Hindlimb muscle (tissue), 1 donor: ENCODE results near the gene LHFPL4. TPM values are rescaled to one million over a fixed set of nuclear protein-coding genes. Genes with fewer than 3 reads are reported as not detected.
A peak's percentile ranks its signal among the peaks of the same experiment; 100 is the strongest.
"Not testable (repeated sequence)": the region's sequence is repeated elsewhere in the genome, so short reads cannot be mapped to it uniquely, and the experiment has no call there.

Experiments
- DNase-seq: peaks from one replicate; pipeline ENCODE4 v3.0.0-alpha.2; 2013
- polyA plus RNA-seq: library from polyadenylated mRNA; unstranded; fragments of 120-200 nt; gene quantifications from one replicate; pipeline ENCODE4 v1.2.1, GENCODE V29; 2013; ENCODE audit not compliant: insufficient read length

LHFPL4 gene
- polyA plus RNA-seq, 1 donor: 0.04 TPM

- DNase-seq: no peak
Measured at GRCh38 chr3:9536212-9536611, 17.4 kb downstream of the LHFPL4 start.

DNA sequence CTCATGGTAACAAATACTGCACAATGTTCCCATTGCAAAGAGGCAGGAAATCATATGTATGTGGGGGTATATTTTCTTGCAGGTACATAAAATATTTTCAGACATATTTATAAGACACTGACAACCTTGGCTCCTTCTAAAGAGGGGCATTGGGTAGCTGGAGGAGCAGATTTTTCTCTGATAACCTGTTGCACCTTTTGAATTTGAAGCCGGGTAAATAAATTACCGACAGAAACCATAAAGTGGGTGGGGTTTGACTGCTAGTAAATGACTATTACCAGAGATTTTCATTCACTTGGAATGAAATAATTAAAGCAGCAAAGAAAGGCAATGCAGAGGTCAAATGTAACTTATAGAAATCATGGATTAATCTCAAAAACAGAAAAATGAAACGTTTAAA is 19.2 kb downstream of the LHFPL4 start:
- no peak for DNase-seq

- DNase-seq: no peak
Measured at GRCh38 chr3:9525078-9525477, 28.5 kb downstream of the LHFPL4 start.

GRCh38 chr3:9514956-9515355 is 38.7 kb downstream of the LHFPL4 start:
- DNase-seq: no peak

DNA sequence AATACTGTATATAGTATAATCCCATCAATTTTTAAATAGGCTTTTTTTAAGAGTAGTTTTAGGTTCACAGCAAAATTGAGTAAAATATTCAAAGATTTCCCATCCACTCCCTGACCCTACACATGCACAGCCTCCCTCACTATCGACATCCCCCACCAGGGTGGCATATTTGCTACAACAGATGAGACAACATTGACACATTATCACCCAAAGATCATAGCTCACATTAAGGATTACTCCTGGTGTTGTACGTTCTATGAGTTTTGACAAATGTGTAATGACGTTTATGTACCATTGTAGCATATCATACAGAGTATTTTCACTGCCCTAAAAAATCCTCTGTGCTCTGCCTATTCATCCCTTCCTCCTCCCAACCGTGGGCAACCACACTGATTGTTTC is 39.3 kb downstream of the LHFPL4 start:
- no peak for DNase-seq

GRCh38 chr3:9512456-9513045 is 41.1 kb downstream of the LHFPL4 start:
- no peak for DNase-seq

DNA sequence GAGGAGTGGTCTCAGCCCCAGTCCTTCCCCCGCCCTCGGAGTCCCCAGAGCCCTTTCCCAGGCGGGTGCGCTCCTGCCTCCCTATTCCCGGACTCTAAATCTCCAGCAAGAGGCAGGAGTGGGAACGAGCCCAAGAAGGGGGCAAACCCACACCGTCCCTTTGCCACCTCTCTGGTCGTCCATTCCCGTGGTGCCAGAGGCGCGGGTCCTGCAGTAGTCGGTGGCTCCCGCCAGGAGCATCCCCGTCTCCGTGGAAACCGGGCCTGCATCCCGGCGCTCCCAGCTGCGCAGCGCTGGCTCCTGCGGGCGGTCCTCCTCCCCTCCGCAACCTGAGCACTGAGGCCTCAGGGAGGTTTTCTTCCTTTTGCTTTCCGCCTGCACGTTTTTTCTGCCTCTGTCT is 44.8 kb downstream of the LHFPL4 start:
- no peak for DNase-seq

DNA sequence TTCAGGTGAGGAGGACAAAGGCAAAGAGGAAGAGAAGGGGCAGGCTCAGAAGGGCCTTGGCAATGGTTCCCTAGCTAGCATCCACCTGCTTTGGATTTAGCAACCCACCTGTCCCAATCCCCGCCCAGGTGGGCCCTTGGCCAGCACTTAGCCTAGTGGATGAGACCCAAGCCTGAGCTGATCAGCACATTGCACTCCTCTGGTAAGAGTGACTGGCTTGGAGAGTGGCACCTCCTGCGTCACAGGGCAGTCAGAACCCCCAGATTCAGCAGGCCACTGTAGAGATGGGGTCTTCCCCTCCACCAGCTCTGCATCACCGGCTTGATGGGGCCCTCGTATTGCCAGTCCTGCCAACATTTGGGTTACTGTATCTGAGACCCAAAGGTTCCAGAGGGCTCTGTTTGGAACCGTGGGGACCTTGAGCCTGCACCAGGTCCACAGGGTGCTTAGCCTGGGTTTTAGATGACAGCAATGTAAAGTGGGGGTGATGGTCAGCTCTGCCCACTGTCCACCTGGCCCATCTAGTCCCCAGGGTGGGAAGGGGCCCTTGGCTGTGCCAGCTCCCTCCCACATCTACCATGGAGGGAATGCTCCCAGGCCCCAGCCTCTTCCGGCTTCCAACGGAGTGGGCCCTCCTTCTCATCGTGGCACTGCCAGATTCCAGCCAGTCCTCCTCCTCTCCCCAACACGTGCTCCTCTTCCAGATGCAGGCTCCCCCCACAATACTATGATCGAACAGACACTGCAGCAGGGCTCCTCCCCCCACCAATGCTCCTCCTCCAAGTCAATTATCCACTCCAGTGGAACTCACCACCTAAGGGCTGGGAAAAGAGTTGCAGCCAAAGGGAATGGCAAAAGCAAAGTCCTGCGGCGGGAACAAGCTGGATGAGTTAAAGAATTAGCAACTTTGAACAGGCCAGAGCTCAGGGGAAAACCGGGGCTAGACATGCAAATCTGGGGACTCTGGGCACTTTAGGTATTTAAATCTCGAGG is 45.7 kb downstream of the LHFPL4 start:
- no peak for DNase-seq

DNA sequence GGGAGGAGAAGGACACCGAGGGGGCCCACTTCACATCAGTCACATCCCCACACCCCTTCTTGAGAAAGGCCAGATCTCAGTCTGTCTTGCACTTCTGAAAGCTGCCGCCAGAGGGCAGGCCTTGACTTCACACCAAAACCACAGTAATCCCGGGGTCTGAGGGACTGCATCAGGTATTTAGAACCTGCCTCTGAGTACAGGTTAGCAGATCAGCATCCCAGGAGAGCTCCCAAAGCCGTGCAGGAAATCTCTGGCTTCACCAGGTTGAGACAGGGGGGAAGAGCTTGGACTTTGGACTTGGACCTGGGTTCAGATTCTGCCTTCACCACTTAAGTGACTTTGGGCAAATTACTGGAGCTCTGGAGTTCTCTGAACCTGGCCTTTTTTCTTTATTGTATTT is 50.3 kb downstream of the LHFPL4 start:
- peak; percentile 36 for DNase-seq

- DNase-seq: no peak
Measured at GRCh38 chr3:9501226-9501625, 52.4 kb downstream of the LHFPL4 start.

DNA sequence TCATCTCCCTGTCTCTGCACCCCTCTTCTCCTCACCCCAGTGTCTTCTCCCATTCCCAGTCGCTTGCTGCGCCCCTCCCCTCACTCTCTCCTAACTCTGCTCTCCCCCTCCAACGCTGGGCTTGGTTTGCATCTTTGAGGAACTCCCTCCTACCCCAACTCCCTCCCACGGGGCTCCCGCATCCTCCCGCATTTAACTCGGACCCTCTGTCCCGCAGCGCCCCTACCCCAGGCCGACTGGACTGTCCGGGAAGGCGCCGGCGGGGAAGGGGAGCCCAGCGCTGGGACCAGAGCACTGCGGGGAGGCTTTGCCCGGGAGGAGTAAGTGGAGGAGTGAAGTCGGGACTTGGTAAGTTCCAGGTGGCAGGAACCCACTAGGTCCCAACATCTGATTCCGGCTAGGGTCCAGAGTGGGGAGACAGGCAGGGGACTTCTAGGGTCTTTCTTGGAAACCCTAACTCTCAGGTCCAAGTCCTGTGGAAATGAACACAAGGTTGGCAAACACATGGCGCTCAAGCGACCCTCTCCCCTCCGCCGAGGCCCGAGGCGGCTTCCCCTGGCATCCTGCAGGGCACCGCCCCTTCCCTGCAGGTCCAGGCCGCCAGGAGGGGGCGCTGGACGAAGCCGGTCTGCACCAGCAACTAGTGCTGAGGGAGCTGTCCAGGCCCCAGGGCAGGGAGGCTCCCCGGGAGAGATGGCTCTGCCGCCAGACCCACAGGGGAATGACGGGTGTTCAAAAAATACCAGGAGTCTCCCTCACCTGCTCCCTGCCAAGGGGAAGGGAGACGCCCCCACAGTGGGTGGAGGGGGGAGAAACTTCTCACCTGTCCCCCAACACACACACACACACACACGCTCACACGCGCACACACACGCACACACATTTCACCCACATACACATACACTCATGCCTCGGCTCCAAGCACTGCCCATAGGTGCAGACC is 53.2 kb downstream of the LHFPL4 start:
- peak; percentile 14 for DNase-seq

GRCh38 chr3:9499455-9500107 is 54.0 kb downstream of the LHFPL4 start:
- DNase-seq: no peak

DNA sequence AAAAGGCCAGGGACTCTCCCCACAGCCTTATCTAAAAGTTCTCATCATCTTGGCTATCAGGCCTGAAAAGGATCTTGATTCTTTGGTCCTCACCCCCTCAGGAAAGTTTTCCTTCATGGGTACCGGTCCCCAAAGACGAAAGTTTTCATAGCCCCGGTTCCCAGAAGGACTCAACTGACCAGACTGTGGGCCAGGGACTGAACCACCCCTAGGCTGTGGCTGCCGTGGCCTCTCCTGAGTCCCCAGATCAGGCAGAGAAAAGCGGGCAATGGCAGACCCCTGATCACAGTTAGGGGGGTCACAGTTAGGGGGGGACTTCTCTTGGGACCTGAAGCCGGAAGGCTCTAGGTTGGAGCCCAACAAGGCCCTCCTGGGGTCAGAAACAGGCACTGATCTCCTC is 54.8 kb downstream of the LHFPL4 start:
- DNase-seq: no peak

- no peak for DNase-seq
Measured at GRCh38 chr3:9497821-9498565, 55.6 kb downstream of the LHFPL4 start.

DNA sequence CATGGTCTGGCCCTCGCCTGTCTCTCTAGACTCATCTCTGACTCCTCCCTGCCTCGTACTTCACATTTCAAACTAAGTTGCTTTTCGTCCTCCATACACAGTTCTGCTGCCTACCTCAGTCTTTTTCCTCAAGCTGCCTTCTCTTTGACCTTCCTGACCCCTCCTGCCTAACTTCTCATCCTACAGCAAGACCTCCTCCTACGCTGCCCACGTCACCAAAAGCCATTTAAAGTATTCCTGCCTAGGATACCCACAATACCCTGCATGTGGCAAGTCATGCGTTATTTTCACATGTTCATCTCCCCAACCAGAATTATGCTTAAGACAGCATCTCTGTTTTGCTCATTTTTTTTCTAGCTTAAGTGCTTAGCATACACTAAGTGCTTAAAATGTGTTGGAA is 56.7 kb downstream of the LHFPL4 start:
- no peak for DNase-seq

DNA sequence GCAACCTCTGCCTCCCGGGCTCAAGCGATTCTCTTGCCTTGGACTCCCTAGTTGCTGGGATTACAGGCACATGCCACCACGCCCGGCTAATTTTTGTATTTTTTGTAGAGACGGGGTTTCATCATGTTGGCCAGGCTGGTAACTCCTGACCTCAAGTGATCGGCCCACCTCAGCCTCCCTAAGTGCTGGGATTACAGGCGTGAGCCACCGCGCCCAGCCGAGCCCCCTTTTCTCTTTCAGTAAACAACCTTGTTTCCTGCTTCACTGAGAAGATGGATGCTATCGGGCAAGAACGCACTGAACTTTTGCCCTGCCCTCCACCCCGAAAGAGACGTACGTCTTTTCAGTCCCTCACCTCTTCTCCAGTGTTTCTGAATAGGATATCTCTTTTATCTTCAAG is 59.6 kb downstream of the LHFPL4 start:
- DNase-seq: not testable (repeated sequence)

DNA sequence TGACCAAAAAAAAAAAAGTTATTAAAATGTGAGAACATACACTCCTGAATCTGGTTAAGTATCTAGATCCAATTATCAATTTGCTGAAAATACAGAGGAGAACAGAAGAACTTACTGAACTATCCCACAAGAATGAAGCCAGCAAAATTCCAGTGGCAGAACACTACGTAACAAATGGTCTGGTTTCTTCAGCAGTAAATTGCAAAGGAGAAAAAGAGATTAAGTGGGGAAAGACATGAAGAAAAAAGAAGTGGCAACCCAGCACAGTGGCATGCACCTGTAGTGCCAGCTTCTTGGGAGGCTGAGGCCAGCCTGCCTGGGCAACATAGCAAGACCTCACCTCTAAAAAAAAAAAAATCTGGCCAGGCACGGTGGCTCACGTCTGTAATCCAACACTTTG is 62.1 kb downstream of the LHFPL4 start:
- DNase-seq: no peak

- DNase-seq: no peak
Measured at GRCh38 chr3:9485248-9485647, 68.4 kb downstream of the LHFPL4 start.

- DNase-seq: no peak
Measured at GRCh38 chr3:9480265-9480664, 73.4 kb downstream of the LHFPL4 start.

GRCh38 chr3:9476935-9477334 is 76.7 kb downstream of the LHFPL4 start:
- DNase-seq: no peak

DNA sequence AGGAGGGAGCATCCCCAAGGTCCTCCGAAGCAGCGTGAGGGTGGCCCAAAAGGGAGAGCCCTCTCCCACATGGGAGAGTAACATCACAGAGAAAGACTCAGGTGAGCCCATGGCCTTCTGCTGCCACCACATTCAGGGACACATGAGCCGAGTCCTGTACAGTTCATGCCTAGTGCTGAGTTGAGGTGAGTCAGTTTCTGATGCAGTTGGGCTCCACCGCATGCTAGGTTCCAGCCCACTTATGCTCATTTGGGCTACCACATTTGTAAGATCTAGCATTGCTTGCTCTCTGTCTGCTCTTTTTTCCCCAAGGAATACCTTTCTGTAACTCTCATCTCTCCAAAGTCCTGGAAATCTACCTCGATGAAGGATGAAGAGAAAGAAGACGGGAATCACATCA is 79.1 kb downstream of the LHFPL4 start:
- DNase-seq: no peak
